Measurements from ENCODE around the gene MLXIPL. TPM values are rescaled to one million over a fixed set of nuclear protein-coding genes. Genes with fewer than 3 reads are reported as not detected.

MLXIPL gene
- total and polyA plus RNA-seq, 2 of the 8 experiments (the other 6 are each of a cell fraction or from before 2014, with no cell fraction given), result 9.4 to 10.6 TPM

GRCh38 chr7:73631558-73631957 lies 7.2 kb upstream of the MLXIPL start (continued):
- TF ChIP-seq CHD7 (IDR thresholded peaks at IDR 0.05; ENCODE audit: insufficient replicate concordance, low read length), result no peak
- no peak for TF ChIP-seq BRCA1 (IDR thresholded peaks at IDR 0.05; ENCODE audit: low read depth, low read length)
- no peak for TF ChIP-seq TCF12 (IDR thresholded peaks at IDR 0.05; ENCODE audit: low read depth, low read length)
- TF ChIP-seq NRF1 (IDR thresholded peaks at IDR 0.05; ENCODE audit: low read depth, low read length), result no peak
- TF ChIP-seq CBX5 (IDR thresholded peaks at IDR 0.05; ENCODE audit: low read depth, low read length), result no peak
- TF ChIP-seq JUND (IDR thresholded peaks at IDR 0.05; ENCODE audit: low read length), result no peak
- no peak for TF ChIP-seq SIRT6 (IDR thresholded peaks at IDR 0.05; ENCODE audit: low read length)
- no peak for TF ChIP-seq YY1 (IDR thresholded peaks at IDR 0.05; ENCODE audit: low read depth, low read length)
- no peak for TF ChIP-seq POU5F1 (IDR thresholded peaks at IDR 0.05; ENCODE audit: low read depth, low read length)
- no peak for TF ChIP-seq RFX5 (IDR thresholded peaks at IDR 0.05; ENCODE audit: borderline replicate concordance, low read depth, low read length)
- no peak for TF ChIP-seq SIN3A (conservative IDR thresholded peaks at IDR 0.05 in 1 of 2, IDR thresholded peaks at IDR 0.05 in 1 of 2; ENCODE audit: low read depth in 1 of 2, low read length in 2 of 2)
- TF ChIP-seq RBBP5 (IDR thresholded peaks at IDR 0.05; ENCODE audit: borderline replicate concordance, low read depth, low read length), result no peak
